Uterus (tissue), 2 donors: Measurements from ENCODE around the gene AKT1.
A peak's percentile ranks its signal among the peaks of the same experiment; 100 is the strongest.

Source experiments
- POLR2A ChIP-seq, 2 donors: fragments of 450-650 bp; IDR thresholded peaks; one replicate each; pipeline ENCODE4 v1.6.1; 2016; ENCODE audit warnings: antibody characterized with exemption in 2 of 2, mild to moderate bottlenecking in 1 of 2, moderate library complexity in 1 of 2
- TF ChIP-seq, protein P1 (sequence below), 4 experiments: fragments of 200-600 bp in 2 of 4; fragments of 450-650 bp in 2 of 4; sonication (generic) in 2 of 4; IDR thresholded peaks; one replicate each; pipeline ENCODE4 v1.5.1; 2016 to 2019; ENCODE audit warnings: antibody characterized with exemption in 4 of 4, mild to moderate bottlenecking in 2 of 4, moderate library complexity in 1 of 4

DNA sequence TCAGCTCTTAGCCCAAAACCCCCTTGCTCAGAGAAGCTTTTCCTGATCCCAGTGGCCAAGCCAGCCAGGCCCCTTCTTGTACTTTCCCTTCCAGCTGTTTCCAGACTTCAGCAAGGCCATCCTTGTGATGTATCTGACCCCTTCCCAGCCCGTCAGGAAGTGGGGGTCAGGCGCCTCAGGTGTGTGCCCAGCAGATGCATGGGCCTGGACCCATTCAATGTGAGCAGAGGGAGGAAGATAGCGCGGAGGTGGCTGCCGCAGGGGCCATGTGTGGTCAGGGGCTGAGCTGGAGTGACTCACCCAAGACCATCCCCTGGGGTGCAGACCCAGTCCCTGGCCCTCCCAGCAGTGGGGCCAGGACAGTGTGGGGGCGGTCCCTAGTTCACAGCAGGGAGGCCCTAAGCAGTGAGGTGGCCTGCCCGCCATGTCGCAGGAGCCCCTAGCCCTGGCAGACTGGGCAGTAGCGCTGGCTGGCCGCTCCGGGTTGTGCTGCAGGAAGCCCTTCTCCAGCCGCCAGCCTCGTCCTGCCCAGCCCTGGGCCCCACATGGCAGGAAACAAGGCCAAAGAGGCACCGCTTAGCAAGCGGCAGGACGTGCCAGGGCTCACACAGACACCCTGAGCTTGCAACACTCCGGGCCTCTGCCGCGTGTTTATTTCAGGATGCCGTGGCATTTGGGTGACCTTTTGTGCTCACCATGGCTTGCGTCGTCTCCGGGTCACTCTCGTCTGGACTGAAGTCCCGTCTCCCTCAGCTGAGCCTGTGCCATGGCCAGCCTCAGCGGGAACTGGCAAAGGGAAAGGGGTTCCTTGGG, 59.5 kb downstream of the AKT1 start:
- TF ChIP-seq, protein P1, sequence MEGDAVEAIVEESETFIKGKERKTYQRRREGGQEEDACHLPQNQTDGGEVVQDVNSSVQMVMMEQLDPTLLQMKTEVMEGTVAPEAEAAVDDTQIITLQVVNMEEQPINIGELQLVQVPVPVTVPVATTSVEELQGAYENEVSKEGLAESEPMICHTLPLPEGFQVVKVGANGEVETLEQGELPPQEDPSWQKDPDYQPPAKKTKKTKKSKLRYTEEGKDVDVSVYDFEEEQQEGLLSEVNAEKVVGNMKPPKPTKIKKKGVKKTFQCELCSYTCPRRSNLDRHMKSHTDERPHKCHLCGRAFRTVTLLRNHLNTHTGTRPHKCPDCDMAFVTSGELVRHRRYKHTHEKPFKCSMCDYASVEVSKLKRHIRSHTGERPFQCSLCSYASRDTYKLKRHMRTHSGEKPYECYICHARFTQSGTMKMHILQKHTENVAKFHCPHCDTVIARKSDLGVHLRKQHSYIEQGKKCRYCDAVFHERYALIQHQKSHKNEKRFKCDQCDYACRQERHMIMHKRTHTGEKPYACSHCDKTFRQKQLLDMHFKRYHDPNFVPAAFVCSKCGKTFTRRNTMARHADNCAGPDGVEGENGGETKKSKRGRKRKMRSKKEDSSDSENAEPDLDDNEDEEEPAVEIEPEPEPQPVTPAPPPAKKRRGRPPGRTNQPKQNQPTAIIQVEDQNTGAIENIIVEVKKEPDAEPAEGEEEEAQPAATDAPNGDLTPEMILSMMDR (IDR thresholded peaks at IDR 0.05) = no peak
- TF ChIP-seq POLR2A (IDR thresholded peaks at IDR 0.05) = peak in 1 of 2 donors; percentile 13
